CD8-positive, alpha-beta memory T cell (primary cell): ENCODE results near the gene EPHA1. TPM values are rescaled to one million over a fixed set of nuclear protein-coding genes. Genes with fewer than 3 reads are reported as not detected.
"Not testable (repeated sequence)": the region's sequence is repeated elsewhere in the genome, so short reads cannot be mapped to it uniquely, and the experiment has no call there.

ENCODE experiments used
- CTCF ChIA-PET: fragments of 350-600 bp; sonication (Branson Sonifier 250); formaldehyde crosslinking; loops from one replicate; lab custom pipeline; 2021; ENCODE audit warnings: antibody characterized with exemption; lab: Charles Lee
- POLR2A ChIA-PET: fragments of 350-600 bp; sonication (Branson Sonifier 250); formaldehyde crosslinking; loops from one replicate; lab custom pipeline; 2021; ENCODE audit warnings: antibody characterized with exemption; lab: Charles Lee
- DNase-seq, 5 donors: peaks; one replicate each; pipeline versions ENCODE4 v3.0.0 to v3.0.0-alpha.2; 2020 to 2022; ENCODE audit warnings: mixed read lengths in 1 of 5
- H3K27ac ChIP-seq: one replicate; pipeline ENCODE4 v1.7.0; 2013; ENCODE audit warnings: low read depth, mild to moderate bottlenecking, low read length, moderate library complexity
- H3K27me3 ChIP-seq: 2 replicates; pipeline ENCODE4 v1.7.0; 2013; ENCODE audit warnings: low read length, mild to moderate bottlenecking; ENCODE audit not compliant: insufficient read depth, poor library complexity, severe bottlenecking
- H3K36me3 ChIP-seq: 2 replicates; pipeline ENCODE4 v1.7.0; 2013; ENCODE audit warnings: mild to moderate bottlenecking, low read length, moderate library complexity; ENCODE audit not compliant: insufficient read depth
- H3K4me1 ChIP-seq: 2 replicates; pipeline ENCODE4 v1.7.0; 2013; ENCODE audit warnings: mild to moderate bottlenecking, low read length, moderate library complexity; ENCODE audit not compliant: insufficient read depth
- H3K4me3 ChIP-seq: 2 replicates; pipeline ENCODE4 v1.7.0; 2013; ENCODE audit warnings: mild to moderate bottlenecking, low read length
- H3K9me3 ChIP-seq: 2 replicates; pipeline ENCODE4 v1.7.0; 2013; ENCODE audit warnings: mild to moderate bottlenecking, low read length
- H3K27ac Mint-ChIP-seq, 8 donors: one replicate each; pipeline ENCODE4 v1.8.0; 2020 to 2021; ENCODE audit warnings: mixed read lengths in 8 of 8, mild to moderate bottlenecking in 6 of 8, inconsistent platforms in 3 of 8, moderate library complexity in 3 of 8
- H3K27me3 Mint-ChIP-seq, 2 donors: one replicate each; pipeline ENCODE4 v1.8.0; 2020 to 2021; ENCODE audit warnings: mixed read lengths in 2 of 2, mild to moderate bottlenecking in 1 of 2, moderate library complexity in 1 of 2
- H3K36me3 Mint-ChIP-seq, 3 donors: one replicate each; pipeline ENCODE4 v1.8.0; 2020 to 2021; ENCODE audit warnings: mixed read lengths in 3 of 3, inconsistent platforms in 1 of 3, mild to moderate bottlenecking in 1 of 3
- H3K4me1 Mint-ChIP-seq, 3 donors: one replicate each; pipeline ENCODE4 v1.8.0; 2020 to 2021; ENCODE audit warnings: mixed read lengths in 3 of 3, inconsistent platforms in 1 of 3, mild to moderate bottlenecking in 1 of 3
- H3K4me3 Mint-ChIP-seq, 7 donors: one replicate each; pipeline ENCODE4 v1.8.0; 2020 to 2021; ENCODE audit warnings: mixed read lengths in 7 of 7, mild to moderate bottlenecking in 6 of 7, moderate library complexity in 4 of 7, inconsistent platforms in 2 of 7
- H3K9me3 Mint-ChIP-seq, 5 donors: one replicate each; pipeline ENCODE4 v1.8.0; 2020 to 2022; ENCODE audit warnings: mixed read lengths in 5 of 5, mild to moderate bottlenecking in 3 of 5, moderate library complexity in 2 of 5, inconsistent platforms in 1 of 5
- polyA plus RNA-seq: library from polyadenylated mRNA; unstranded; fragments of 300-500 nt; fragmentation: Illumina TruSeq; gene quantifications from one replicate; pipeline ENCODE4 v1.2.3, GENCODE V29; 2021
- total RNA-seq, 2 experiments: library from RNA; stranded (reverse); gene quantifications; one replicate each; pipeline ENCODE4 v1.2.3, GENCODE V29; 2021

Gene EPHA1
- total and polyA plus RNA-seq, 3 experiments from 2014 or later, result 2.8 to 4.6 (median 3.1) TPM

DNA sequence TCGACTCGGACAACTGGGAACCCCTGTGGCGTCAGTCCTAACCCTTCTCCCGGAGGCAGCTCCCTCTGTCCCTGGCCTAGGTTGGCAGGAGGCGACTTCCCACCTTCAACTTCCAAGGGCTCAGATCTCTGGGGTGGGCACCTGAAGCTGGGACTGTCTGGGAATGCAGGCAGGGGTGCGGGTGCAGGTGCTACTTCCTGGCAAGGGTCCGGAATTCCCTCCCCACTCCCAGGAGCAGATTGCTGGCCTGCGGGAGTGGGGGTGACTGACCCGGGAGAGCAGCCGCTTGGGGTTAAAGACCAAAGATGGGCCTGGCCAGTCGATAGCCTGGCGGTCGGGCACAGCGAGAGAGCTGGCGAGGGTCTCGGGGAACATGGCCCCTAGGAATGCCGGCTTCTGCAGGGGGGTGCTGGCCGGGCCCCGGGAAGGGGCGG, 387 bp downstream of the EPHA1 start:
- Histone ChIP-seq H3K4me3 (peak overlapping the region; percentile 81), H3K9me3 (no peaks in the 10 kb centered on the region), H3K4me1 (peaks cover 57% of the 10 kb centered on the region), H3K27ac (no peak overlapping the region), H3K27me3 (no peaks in the 10 kb centered on the region), H3K36me3 (no peaks in the 10 kb centered on the region)
- DNase-seq, result no peak
- H3K4me3 Mint-ChIP-seq, result peak overlapping the region; percentile 76 to 97 (median 89)
- H3K36me3 Mint-ChIP-seq, result peaks cover 0 to 6% (median 0%) of the 10 kb centered on the region in 3 donors
- POLR2A ChIA-PET, result interaction anchor here (1.1 to 3.5 kb wide), 7 partner anchors 12 to 168 kb away, joined by 4 to 48 read pairs (median 7); partner anchors contain the start of gene ZYX
- H3K4me1 Mint-ChIP-seq, result peaks cover 45 to 67% (median 60%) of the 10 kb centered on the region in 3 donors
- peak overlapping the region in 6 of 8 donors; percentile 68 to 99 (median 96) for H3K27ac Mint-ChIP-seq
- CTCF ChIA-PET, result interaction anchor here (0.9 to 4.6 kb wide), 22 partner anchors 9 to 193 kb away, joined by 3 to 45 read pairs (median 6); no protein-coding TSS in a partner anchor
- peaks cover 5 to 21% of the 10 kb centered on the region in 2 donors for H3K27me3 Mint-ChIP-seq
- H3K9me3 Mint-ChIP-seq, result no peaks in the 10 kb centered on the region

DNA sequence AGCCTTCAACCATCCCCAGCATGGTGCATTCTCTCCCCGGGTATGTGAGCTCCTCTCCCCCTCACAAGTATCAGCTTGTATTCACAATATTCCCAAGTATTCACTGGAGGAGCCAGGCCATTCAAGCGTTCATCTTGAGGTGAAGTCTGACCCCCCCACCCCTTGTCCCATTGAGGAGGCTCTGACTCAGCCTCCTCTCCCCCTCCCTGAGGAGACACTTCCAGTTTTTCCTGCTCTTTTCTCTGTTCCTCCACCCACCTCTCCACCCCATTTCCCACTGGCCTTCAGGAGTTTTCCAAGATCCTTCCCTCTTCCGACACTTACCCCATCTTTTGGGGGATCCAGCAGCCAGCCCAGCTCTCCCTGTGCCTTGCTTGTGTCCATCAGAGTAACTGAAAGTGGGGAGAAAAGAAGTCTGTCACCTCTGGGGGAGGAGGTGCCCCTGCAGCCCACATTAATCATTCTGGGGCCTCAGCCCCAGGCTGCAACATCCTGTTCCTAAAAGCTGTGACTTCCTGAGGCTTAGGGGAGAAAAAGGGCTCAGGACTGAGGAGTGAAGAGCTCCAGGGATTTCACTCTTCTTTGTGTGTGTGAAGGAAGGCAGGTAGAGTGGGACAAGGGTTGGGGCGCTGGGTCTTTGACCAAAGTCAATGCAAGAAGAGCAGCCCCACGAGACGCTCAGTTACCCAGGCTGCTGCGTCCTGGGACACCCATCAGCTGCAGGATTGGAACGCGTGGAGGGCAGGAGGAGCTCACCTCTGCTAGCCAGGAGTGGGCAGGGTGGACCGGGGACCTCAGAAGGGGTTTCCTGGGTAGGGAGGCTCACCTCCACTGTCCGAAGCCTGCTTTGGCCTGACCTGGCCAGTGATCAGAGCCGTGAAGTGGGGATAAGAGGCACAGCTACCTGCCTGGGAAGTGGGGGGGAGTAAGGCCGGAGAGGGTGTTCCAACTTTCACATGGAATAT, 1.1 kb downstream of the EPHA1 start:
- no peak overlapping the region for H3K27ac ChIP-seq
- H3K4me3 ChIP-seq, result peak overlapping the region; percentile 81
- peaks cover 0 to 18% of the 10 kb centered on the region in 2 donors for H3K27me3 Mint-ChIP-seq
- ChIA-PET POLR2A (interaction anchor here (0.7 to 3.5 kb wide), 13 partner anchors 11 to 167 kb away, joined by 3 to 48 read pairs (median 5); partner anchors contain the start of genes CASP2, GSTK1 and ZYX), CTCF (interaction anchor here (0.9 to 4.6 kb wide), 24 partner anchors 9 to 192 kb away, joined by 3 to 45 read pairs (median 6); partner anchors contain the start of gene FAM131B)
- no peaks in the 10 kb centered on the region for H3K9me3 ChIP-seq
- no peaks in the 10 kb centered on the region for H3K9me3 Mint-ChIP-seq
- no peaks in the 10 kb centered on the region for H3K36me3 ChIP-seq
- peaks cover 0 to 6% (median 0%) of the 10 kb centered on the region in 3 donors for H3K36me3 Mint-ChIP-seq
- DNase-seq, result peak; percentile 42 to 78 (median 77)
- peak overlapping the region; percentile 76 to 97 (median 89) for H3K4me3 Mint-ChIP-seq
- H3K4me1 ChIP-seq, result peaks cover 57% of the 10 kb centered on the region
- peaks cover 45 to 67% (median 60%) of the 10 kb centered on the region in 3 donors for H3K4me1 Mint-ChIP-seq
- peak overlapping the region; percentile 58 to 99 (median 94) for H3K27ac Mint-ChIP-seq
- H3K27me3 ChIP-seq, result no peaks in the 10 kb centered on the region

DNA sequence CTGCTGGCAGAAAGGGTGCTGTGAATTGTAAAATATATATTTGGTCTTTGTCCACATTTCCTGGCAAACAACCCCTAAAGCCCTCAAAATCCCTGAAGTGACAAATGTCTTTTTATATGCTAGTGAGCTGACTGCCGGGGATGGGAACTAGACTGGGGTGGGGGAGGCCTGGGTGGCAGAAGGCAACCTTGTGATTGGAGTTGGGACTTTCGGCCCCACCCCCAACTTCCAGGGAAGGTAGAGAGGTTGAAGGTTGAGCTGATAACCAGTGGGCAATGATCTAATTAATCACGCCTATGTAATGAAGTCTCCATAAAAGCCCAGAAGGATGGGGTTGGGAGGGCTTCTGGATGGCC, 2.7 kb downstream of the EPHA1 start:
- POLR2A ChIA-PET, result interaction anchor here (1.2 to 2.8 kb wide), 4 partner anchors 9 to 99 kb away, joined by 3 to 21 read pairs (median 5); no protein-coding TSS in a partner anchor
- Histone ChIP-seq H3K4me1 (peaks cover 54% of the 10 kb centered on the region), H3K27ac (no peak overlapping the region)

DNA sequence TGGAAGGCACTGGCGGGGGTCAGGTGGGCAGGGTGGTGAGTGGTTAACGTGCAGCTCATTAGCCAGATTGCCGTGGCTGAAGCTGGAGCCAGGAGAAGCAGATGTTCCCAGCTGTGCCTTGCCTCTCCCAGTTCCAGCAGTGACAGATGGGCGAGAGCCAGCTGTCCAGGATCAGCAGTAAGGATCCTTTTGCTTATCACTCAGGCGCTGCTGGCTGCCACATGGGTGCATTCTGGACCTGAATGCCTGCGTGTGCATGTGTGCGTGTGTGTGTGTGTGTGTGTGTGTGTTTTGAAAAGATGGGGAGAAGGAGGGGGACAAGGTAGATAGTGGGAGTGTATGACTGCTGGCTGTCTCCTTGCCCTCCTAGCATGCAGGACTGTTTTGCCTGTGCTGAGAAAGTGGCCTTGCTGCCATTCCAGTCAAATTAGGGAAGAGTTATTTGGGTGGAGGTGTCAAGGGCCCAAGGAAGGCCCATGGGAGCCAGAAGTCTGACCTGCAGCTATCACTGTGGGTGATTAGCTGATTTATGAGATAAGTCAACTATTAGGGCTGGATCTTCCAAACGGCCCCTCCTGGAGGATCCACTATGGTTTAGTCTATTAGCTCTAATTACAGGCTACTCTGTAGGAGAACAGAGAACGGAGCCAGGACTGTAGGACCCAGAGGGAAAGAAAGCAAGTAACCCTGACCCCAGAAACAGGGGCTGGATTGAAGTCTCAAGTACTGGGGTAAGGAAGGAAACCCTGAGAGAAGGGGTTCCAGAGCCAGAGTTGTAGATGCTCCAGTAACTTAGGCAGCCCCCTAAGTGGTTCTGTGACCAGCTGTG, 3.3 kb downstream of the EPHA1 start:
- Mint-ChIP-seq H3K4me1 (peaks cover 43 to 65% (median 60%) of the 10 kb centered on the region in 3 donors), H3K27ac (peak overlapping the region in 7 of 8 donors; percentile 14 to 97 (median 29))
- H3K27ac ChIP-seq, result no peak overlapping the region

More for the DNA sequence above, 2.7 kb downstream of the EPHA1 start:
- H3K27ac Mint-ChIP-seq, result peak overlapping the region in 5 of 8 donors; percentile 14 to 97 (median 55)
- no peak overlapping the region for H3K4me3 ChIP-seq
- H3K36me3 ChIP-seq, result no peaks in the 10 kb centered on the region
- peaks cover 0 to 10% (median 0%) of the 10 kb centered on the region in 3 donors for H3K36me3 Mint-ChIP-seq
- no peak for DNase-seq
- H3K4me3 Mint-ChIP-seq, result peak overlapping the region in 2 of 7 donors; percentile 0 to 39
- H3K9me3 ChIP-seq, result no peaks in the 10 kb centered on the region
- H3K27me3 ChIP-seq, result no peaks in the 10 kb centered on the region
- H3K9me3 Mint-ChIP-seq, result no peaks in the 10 kb centered on the region
- H3K4me1 Mint-ChIP-seq, result peaks cover 45 to 69% (median 60%) of the 10 kb centered on the region in 3 donors
- CTCF ChIA-PET, result interaction anchor here (1.1 to 4.6 kb wide), 9 partner anchors 11 to 191 kb away, joined by 3 to 45 read pairs (median 8); no protein-coding TSS in a partner anchor
- H3K27me3 Mint-ChIP-seq, result peaks cover 0 to 15% of the 10 kb centered on the region in 2 donors

DNA sequence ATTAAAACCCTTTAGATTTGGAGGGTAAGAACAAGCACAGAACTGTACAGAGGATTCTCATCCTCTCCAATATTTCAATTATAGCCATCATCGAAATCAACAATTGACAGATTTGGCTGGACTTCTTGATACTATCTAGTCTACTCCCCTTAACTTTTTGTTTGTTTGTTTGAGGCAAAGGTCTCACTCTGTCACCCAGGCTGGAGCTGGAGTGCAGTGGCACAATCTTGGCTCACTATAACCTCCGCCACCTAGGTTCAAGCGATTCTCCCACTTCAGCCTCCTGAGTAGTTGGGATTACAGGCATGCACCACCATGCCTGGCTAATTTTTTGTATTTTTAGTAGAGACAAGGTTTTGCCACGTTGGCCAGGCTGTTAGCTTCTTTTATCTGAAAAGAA, 6.4 kb downstream of the EPHA1 start:
- CTCF ChIA-PET, result interaction anchor here (1.3 to 3.1 kb wide), 4 partner anchors 13 to 162 kb away, joined by 3 to 9 read pairs (median 4); no protein-coding TSS in a partner anchor
- H3K4me1 ChIP-seq, result peaks cover 27% of the 10 kb centered on the region
- H3K27ac ChIP-seq, POLR2A ChIA-PET, H3K9me3 ChIP-seq, H3K27me3 ChIP-seq, H3K36me3 ChIP-seq, H3K9me3 Mint-ChIP-seq, DNase-seq, H3K27me3 Mint-ChIP-seq, H3K4me3 Mint-ChIP-seq, H3K4me3 ChIP-seq: not testable (repeated sequence)
- Mint-ChIP-seq H3K36me3 (peaks cover 0 to 36% (median 2%) of the 10 kb centered on the region in 3 donors), H3K4me1 (peaks cover 20 to 38% (median 38%) of the 10 kb centered on the region in 3 donors), H3K27ac (peak overlapping the region in 1 of 8 donors; percentile 33)

More for the DNA sequence above, 3.3 kb downstream of the EPHA1 start:
- peak overlapping the region in 1 of 7 donors; percentile 33 for H3K4me3 Mint-ChIP-seq
- no peaks in the 10 kb centered on the region for H3K9me3 ChIP-seq
- no peaks in the 10 kb centered on the region for H3K36me3 ChIP-seq
- H3K4me1 ChIP-seq, result peaks cover 50% of the 10 kb centered on the region
- ChIA-PET CTCF (interaction anchor here (0.8 to 4.6 kb wide), 15 partner anchors 11 to 190 kb away, joined by 3 to 45 read pairs (median 5); partner anchors contain the start of gene GSTK1), POLR2A (interaction anchor here (2.0 kb wide), 1 partner anchor 25 kb away, joined by 5 read pairs; no protein-coding TSS in a partner anchor)
- DNase-seq, result no peak
- no peak overlapping the region for H3K4me3 ChIP-seq
- peaks cover 0 to 15% (median 0%) of the 10 kb centered on the region in 3 donors for H3K36me3 Mint-ChIP-seq
- no peaks in the 10 kb centered on the region for H3K9me3 Mint-ChIP-seq
- peaks cover 0 to 15% of the 10 kb centered on the region in 2 donors for H3K27me3 Mint-ChIP-seq
- no peaks in the 10 kb centered on the region for H3K27me3 ChIP-seq

DNA sequence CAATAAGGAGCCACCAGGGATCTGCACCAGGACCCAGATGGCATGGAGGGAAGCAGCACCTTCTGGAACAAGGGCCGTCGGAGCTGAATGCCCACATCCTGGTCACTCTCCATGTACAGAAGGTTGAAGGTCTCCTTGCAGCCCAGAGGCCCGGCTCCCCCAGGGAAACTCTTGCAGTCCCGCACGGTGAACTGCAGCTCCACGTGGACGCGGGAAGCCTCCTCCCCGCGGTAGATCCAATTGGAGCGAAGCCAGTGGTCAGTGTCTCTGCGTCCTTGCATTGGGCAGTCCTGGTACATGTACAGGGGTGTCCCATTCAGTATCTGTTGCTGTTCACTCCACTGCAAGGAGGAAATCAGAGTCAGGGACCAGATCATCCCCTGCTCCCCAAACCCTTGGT, 7.4 kb downstream of the EPHA1 start:
- H3K9me3 Mint-ChIP-seq, result no peaks in the 10 kb centered on the region
- H3K27me3 Mint-ChIP-seq, result peaks cover 0 to 3% of the 10 kb centered on the region in 2 donors
- H3K4me3 Mint-ChIP-seq, result no peak overlapping the region
- H3K4me1 Mint-ChIP-seq, result peaks cover 10 to 29% (median 28%) of the 10 kb centered on the region in 3 donors
- H3K4me3 ChIP-seq, result no peak overlapping the region
- ChIA-PET POLR2A (no interaction called here), CTCF (interaction anchor here (0.7 to 1.7 kb wide), 2 partner anchors 21 to 56 kb away, joined by 3 to 4 read pairs; partner anchors contain the start of gene ZYX)
- no peaks in the 10 kb centered on the region for H3K9me3 ChIP-seq
- H3K27me3 ChIP-seq, result no peaks in the 10 kb centered on the region
- H3K36me3 ChIP-seq, result no peaks in the 10 kb centered on the region
- DNase-seq, result no peak
- H3K4me1 ChIP-seq, result peaks cover 17% of the 10 kb centered on the region
- H3K27ac Mint-ChIP-seq, result peak overlapping the region in 1 of 8 donors; percentile 29
- H3K27ac ChIP-seq, result no peak overlapping the region
- peaks cover 0 to 41% (median 2%) of the 10 kb centered on the region in 3 donors for H3K36me3 Mint-ChIP-seq

DNA sequence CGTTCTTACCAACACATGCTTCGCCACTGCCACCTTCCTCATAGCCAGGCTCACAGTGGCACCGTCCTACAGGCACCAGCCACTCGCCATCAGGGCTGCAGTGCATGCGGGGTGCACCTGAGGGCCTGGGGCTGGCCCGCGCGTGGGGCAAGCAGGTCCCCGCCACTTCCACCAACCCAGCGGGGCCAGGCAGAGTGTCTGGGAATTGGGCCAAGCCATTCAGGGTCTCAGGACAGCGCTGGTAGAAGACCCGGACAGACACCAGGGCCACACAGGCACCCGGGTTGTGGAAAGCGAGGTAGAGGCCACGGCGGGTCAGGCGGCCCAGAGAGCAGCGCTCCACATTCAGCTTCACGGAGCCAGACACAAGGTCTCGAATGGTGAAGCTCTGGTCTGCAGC, 9.0 kb downstream of the EPHA1 start:
- no peak for DNase-seq
- no peaks in the 10 kb centered on the region for H3K36me3 ChIP-seq
- peaks cover 13 to 20% (median 20%) of the 10 kb centered on the region in 3 donors for H3K4me1 Mint-ChIP-seq
- H3K27me3 ChIP-seq, result no peaks in the 10 kb centered on the region
- POLR2A ChIA-PET, result no interaction called here
- CTCF ChIA-PET, result interaction anchor here (1.1 to 1.3 kb wide), 2 partner anchors 20 to 159 kb away, joined by 3 read pairs; no protein-coding TSS in a partner anchor
- no peaks in the 10 kb centered on the region for H3K27me3 Mint-ChIP-seq
- no peak overlapping the region for H3K27ac Mint-ChIP-seq
- peak overlapping the region in 1 of 7 donors; percentile 45 for H3K4me3 Mint-ChIP-seq
- H3K27ac ChIP-seq, result no peak overlapping the region
- peaks cover 0 to 45% (median 2%) of the 10 kb centered on the region in 3 donors for H3K36me3 Mint-ChIP-seq
- H3K9me3 ChIP-seq, result no peaks in the 10 kb centered on the region
- peaks cover under 1% of the 10 kb centered on the region for H3K4me1 ChIP-seq
- H3K4me3 ChIP-seq, result no peak overlapping the region
- H3K9me3 Mint-ChIP-seq, result no peaks in the 10 kb centered on the region
